LNCAP (cell line): Measurements from ENCODE around the gene TNC.

Experiments
- CTCF ChIP-seq: fragments of 450-650 bp; IDR thresholded peaks from 2 replicates; pipeline ENCODE4 v1.5.1; 2017; ENCODE audit warnings: mild to moderate bottlenecking

Gene TNC

GRCh38 chr9:115116421-115117284, 1.3 kb downstream of the TNC start:
- no peak for TF ChIP-seq CTCF

- no peak for TF ChIP-seq CTCF
Observed at GRCh38 chr9:115115924-115116323, 2.0 kb downstream of the TNC start.

GRCh38 chr9:115115117-115115880, 2.7 kb downstream of the TNC start:
- TF ChIP-seq CTCF = no peak

- no peak for TF ChIP-seq CTCF
Observed at GRCh38 chr9:115114546-115114945, 3.4 kb downstream of the TNC start.

GRCh38 chr9:115114084-115114483, 3.9 kb downstream of the TNC start:
- no peak for TF ChIP-seq CTCF

- TF ChIP-seq CTCF = no peak
Observed at GRCh38 chr9:115111874-115112273, 6.1 kb downstream of the TNC start.

- no peak for TF ChIP-seq CTCF
Observed at GRCh38 chr9:115109486-115109885, 8.5 kb downstream of the TNC start.
